GM21360 (cell line): ENCODE results near the gene UIMC1.
A peak's percentile ranks its signal among the peaks of the same experiment; 100 is the strongest.
"Not testable (repeated sequence)": the region's sequence is repeated elsewhere in the genome, so short reads cannot be mapped to it uniquely, and the experiment has no call there.

Source experiments
- ATAC-seq: cut with Tn5 transposase; IDR thresholded peaks from one replicate; pipeline ENCODE4 v1.9.1; 2021; ENCODE audit warnings: mild to moderate bottlenecking, moderate library complexity; ENCODE audit not compliant: unreplicated experiment

The UIMC1 gene

DNA sequence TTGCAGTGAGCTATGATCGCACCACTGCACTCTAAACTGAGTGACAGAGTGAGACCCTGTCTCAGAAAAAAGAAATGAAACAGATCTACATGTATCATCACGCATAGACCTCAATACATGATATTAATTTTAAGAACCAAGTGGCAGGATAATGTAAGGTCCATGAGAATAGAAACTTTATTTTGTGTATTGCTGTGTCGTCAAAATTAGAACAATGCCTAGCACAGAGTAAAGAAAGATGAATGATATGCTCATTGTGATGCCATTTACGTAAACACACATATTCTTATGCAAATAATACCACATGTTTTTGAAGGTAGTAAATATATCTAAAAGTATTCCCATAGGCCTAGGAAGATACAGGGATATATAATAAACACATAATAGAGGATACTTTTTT is 3.6 kb upstream of the UIMC1 start:
- no peak for ATAC-seq

DNA sequence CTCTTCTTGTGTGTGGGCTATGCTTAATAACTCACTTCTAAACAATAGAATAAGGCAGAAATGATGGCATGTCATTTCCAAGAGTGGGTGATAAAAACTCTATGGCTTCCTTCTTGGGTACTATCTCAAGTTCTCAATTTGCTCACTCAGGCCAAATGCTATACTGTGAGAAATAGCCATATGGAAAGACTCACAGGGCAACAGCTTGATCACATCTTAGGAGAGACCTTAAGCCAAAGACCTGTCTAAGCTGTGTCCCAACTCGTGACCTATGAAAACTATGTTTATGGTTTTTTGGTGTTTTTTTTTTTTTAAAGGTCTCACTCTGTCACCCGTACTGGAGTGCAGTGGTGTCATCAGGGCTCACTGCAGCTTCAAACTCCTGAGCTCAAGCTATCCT is 2.1 kb upstream of the UIMC1 start:
- no peak for ATAC-seq

DNA sequence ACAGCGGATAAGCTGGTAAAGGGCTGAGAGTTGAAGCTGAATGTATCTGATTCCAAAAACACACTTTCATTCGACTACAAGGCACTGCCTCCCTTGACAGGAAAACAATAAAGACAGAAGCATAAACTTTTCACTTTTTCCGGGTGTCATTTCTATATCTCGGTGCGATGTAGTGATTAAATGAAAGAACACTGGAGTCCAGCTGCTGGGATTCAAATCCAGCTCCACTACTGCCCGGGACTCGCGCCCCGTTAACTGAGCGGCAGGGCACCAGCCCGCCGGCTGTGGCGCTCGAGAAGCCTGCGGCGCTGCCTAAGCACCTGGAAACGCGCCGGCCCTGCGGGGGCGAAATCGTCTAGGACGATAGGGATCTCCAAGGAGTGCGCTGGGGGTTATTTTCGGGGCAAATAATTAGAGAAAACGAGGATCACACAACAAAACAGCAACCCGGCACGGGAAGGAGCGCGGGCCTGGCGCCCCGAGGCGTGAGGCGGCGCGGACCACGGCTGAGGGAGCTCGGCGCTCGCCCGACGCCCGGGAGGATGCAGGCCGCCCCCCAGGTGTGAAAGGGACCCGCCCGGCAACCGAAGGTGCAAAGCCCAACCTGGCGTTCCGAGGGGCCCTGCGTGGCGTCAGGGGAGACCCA is 837 bp downstream of the UIMC1 start:
- peak; percentile 44 for ATAC-seq

DNA sequence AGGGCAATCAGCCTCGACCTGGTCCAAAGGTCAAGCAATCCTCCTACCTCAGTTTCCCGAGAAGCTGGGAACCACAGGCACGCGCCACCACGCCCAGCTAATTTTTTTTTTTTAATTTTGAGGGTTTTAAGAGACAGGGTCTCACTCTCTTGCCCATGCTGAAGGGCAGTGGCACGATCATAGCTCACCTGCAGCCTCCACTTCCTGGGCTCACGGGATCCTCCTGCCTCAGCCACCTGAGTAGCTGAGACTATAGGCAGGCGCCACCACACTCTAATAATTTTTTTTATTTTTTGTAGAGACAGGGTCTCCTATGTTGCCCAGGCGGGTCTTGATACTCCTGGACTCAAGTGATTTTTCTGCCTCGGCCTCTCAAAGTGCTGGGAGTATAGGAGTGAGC is 1.6 kb downstream of the UIMC1 start:
- no peak for ATAC-seq

DNA sequence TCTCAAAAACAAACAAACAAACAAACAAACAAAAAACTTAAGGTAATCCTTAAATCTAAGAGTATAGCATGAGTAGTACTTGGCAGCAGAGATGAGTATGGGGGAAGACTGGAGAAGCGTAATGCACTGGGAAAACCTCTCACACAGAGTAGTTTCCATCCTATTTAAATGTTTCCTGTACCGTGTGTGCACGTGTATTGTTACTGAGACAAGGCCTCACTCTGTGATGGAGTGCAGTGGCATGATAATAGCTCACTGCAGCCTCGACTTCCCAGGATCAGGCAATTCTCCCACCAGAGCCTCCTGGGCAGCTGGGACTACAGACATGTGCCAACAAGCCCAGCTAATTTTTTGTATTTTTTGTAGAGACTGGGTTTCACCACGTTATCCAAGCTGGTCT is 2.9 kb downstream of the UIMC1 start:
- ATAC-seq, result no peak

DNA sequence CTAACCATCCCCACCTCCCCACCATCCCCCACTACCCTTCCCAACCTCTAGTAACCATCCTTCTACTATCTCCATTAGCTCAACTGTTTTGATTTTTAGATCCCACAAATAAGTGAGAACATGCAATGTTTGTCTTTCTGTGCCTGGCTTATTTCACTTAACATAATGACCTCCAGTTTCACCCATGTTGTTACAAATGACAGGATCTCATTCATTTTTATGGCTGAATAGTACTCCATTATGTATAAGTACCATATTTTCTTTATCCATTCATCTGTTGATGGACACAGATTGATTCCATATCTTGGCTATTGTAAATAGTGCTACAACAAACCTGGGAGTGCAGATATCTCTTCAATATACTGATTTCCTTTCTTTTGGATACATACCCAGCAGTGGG is 7.1 kb downstream of the UIMC1 start:
- ATAC-seq, result not testable (repeated sequence)

DNA sequence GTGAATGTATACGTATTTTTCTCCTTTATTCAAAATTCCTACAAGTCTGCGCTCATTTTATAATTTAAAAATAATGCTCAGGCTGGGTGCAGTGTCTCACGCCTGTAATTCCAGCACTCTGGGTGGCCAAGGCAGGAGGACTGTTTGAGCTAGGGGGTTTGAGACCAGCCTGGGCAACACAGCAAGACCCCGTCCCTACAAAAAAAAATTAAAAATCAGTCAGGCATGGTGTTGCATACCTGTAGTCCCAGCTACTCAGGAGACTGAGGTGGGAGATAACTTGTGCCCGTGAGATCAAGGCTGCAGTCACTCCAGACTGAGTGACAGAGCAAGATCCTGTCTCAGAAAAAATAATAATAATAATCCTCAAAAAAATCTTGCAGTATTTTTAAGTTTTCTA is 7.8 kb downstream of the UIMC1 start:
- no peak for ATAC-seq

DNA sequence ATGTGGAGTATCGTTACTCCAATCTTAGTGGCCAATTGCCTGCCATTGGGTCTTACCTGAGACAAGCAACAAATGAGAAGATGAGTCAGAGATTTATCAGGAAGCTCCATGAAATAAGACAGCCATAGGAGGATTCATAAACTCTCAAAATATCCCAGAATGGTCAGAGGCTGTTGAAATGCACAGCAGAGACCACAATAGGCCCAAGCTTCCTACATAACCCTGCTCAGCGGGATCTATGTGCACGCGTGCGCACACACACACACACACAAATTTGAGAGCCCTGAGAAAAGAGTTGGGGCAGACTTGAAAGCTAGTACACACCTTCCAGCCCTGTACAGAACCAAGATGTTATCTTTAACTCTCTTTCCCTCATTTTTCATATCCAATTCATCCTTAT is 9.8 kb downstream of the UIMC1 start:
- ATAC-seq, result no peak

DNA sequence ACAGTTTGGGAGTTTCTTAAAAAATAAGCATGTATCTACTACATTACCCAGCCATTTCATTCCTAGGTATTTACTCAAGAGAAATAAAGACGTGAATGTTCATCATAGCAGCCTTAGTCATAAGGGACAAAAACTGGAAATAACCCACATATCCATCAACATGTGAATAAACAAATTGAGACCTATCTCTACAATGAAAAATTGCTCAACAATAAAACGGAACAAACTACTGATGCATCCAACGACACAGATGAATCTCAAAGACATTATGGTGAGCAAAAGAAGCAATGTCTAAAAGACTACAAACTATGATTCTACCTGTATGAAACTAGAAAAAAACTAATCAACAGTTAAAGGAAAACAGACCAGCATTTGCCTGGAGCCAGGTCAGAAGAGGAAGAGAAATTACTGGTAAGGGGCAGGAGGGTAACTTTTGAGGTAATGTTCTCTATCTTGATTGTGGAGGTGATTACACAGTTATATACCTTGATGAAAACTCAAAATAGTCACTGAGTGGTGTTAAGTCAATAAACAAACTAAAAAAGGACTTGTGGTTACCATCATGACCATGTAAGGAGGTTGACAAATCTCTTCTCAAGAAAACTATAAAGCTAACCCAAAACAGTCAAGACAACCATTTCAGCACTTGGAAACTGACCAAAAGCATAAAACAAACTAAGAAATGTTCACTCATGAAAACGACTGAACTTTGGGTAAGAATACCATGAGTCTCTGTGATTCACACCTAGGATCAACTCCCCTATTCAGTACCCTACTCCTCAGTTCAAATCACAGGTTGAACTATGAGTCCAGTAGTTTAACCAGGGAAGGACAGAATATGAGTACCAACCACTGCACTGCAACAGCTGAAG is 10.4 kb downstream of the UIMC1 start:
- no peak for ATAC-seq

DNA sequence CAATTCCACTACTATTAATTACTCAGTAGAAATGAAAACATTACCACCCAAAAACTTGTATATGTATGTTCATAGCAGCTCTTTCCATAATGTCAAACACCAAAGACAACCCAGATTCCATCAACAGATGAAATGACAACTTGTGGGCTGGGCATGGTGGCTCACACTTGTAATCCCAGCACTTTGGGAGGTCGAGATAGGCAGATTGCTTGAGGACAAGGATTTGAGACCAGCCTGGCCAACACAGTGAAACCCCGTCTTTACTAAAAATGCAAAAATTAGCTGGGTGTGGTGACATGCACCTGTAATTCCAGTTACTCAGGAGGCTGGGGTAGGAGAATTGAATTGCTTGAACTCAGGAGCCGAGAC is 11.5 kb downstream of the UIMC1 start:
- no peak for ATAC-seq

DNA sequence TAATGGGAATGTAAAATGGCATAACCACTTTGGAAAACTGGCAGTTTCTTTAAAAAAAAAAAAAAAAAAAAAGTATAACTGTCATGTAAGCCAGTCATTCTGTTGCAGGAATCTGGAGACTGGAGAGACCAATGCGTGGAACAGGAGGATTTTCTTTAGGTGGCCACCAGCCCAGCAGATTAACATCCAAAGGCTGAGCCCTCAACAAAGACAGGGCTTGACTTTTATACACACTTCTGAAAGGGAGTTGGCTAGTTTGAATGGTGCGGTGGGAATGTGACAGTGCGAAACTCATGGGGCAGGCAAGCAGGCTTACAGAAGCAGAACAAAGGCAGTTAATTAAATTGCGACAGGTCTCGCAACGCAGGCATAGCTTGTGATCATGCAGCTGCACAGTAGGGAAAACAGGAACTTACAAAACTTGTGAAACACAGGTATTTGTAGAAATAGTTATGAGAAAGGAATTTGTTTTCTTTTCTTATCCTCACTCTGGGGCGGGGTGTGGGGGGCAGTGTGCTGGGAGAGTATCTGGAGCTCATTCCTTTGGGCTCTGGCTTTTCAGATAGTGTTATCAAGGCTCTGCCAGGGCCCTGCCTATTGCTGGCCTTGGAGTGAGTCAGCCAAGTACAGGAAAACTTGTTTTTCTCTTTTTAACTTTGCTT is 12.0 kb downstream of the UIMC1 start:
- no peak for ATAC-seq

DNA sequence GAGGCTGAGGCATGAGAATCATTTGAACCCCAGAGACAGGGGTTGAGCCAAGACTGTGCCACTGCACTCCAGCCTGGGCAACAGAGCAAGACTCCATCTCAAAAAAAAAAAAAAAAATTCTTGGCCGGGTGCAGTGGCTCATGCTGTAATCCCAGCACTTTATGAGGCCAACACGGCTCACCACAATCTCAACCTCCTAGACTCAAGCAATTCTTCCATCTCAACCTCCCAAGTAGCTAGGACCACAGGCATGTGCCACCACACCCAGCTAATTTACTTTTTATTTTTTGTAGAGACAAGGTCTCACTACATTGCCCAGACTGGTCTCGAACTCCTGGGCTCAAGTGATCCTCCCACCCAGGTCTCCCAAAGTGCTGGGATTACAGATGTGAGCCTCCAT is 13.5 kb downstream of the UIMC1 start:
- ATAC-seq, result not testable (repeated sequence)

DNA sequence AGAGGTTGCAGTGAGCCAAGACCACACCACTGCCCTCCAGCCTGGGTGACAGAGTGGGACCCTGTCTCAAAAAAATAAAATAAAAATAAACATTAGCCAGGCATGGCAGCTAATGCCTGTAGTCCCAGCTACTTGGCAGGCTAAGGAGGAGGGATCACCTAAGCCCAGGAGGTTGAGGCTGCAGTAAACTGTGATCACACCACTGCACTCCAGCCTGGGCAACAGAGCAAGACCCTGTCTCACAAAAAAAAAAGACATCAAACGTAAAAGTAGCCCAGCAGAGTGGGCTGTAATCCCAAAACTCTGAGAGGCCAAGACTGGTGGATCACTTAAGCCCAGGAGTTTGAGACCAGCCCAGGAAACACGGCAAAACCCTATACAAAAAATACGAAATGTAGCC is 19.0 kb downstream of the UIMC1 start:
- no peak for ATAC-seq

DNA sequence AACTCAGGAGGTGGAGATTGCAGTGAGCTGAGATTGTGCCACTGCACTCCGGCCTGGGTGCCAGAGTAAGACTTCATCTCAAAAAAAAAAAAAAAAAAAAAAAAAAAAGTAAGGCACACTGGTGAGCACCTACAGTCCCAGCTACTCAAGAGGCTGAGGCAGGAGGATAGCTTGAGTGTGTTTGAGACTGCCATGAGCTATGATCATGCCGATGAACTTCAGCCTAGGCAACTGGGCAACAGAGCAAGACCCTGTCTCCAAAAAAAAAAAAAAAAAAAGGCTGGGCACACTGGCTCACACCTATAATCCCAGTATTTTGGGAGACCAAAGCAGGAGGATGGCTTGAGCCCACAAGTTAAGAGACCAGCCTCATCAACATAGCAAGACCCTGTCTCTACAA is 20.3 kb downstream of the UIMC1 start:
- ATAC-seq, result no peak

DNA sequence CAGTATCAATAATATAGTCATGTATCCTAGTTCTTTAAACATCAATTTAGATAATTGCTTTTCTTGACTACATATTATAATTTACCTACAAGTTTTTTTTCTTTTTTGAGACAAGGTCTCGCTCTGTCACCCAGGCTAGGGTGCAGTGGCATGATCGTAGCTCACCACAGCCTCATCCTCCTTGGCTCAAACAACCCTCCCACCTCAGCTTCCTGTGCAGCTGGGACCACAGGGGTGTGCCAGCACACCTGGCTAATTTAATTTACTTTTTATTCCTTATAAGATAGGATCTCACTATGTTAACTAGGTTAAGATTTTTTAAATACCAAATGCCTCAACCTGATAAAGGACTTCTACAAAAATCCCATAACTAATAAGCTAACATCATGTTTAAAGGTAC is 21.1 kb downstream of the UIMC1 start:
- ATAC-seq, result no peak

DNA sequence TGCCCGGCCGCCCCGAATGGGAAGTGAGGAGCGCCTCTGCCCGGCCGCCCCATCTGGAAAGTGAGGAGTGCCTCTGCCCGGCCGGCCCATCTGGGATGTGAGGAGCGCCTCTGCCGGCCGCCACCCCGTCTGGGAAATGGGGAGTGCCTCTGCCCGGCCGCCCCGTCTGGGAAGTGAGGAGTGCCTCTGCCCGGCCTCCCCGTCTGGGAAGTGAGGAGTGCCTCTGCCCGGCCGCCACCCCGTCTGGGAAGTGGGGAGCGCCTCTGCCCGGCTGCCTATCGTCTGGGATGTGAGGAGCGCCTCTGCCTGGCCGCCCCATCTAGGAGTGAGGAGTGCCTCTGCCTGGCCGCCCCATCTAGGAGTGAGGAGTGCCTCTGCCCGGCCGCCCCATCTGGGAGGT is 22.4 kb downstream of the UIMC1 start:
- ATAC-seq, result not testable (repeated sequence)

DNA sequence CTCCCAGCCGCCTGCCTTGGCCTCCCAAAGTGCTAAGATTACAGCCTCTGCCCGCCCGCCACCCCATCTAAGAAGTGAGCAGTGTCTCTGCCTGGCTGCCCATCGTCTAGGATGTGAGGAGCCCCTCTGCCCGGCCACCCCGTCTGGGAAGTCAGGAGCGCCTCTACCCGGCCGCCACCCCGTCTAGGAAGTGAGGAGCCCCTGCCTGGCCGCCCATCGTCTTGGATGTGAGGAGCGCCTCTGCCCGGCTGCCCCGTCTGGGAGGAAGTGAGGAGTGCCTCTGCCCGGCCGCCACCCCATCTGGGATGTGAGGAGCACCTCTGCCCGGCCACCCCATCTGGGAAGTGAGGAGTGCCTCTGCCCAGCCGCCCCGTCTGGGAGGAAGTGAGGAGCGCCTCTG is 23.0 kb downstream of the UIMC1 start:
- ATAC-seq, result not testable (repeated sequence)

DNA sequence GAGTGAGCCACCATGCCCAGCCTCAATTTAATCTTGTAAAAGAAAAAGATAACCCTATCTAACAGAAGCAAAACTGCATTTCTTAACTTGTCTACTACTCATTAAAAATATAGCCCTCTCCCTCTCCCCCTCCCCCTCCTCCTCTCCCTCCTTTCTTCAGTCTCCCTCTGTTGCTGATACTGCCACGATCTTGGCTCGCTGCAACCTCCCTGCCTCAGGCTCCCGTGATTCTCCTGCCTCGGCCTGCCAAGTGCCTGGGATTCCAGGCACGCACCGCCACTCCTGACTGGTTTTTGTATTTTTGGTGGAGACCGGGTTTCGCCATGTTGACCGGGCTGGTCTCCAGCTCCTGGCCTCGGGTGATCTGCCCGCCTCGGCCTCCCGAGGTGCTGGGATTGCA is 23.5 kb downstream of the UIMC1 start:
- not testable (repeated sequence) for ATAC-seq

DNA sequence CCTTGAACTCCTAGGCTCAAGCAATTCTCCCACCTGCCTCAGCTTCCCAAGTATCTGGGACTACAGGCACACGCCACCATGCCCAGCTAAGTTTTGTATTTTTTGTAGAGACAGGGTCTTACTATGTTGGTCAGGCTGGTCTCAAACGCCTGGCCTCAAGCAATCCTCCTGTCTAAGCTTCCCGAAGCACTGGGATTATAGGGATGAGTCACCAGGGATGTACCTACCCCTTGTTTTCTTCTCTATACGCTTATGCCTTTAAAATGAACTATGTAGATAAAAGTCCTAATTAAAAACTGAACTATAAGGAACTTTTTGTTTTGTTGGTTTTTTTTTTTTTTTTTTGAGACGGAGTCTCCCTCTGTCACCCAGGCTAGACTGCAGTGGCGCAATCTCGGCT is 25.8 kb downstream of the UIMC1 start:
- no peak for ATAC-seq

DNA sequence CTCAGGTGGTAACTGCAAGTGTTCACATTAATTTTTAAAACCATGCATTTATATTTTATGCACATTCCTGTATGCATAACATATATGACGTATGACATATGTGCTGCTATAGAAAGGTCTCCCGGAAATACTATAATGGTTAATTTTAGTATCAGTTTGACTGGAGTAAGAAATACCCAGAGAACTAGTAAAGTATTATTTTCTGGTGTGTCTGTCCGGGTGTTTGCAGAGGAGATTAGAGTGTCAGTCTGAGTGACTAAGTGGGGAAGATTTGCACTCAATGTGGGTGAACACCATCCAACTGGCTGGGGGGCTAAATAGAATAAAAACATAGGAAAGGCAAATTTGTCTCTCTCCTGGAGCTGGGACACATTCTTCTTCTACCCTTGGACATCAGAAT is 26.9 kb downstream of the UIMC1 start:
- ATAC-seq, result no peak

DNA sequence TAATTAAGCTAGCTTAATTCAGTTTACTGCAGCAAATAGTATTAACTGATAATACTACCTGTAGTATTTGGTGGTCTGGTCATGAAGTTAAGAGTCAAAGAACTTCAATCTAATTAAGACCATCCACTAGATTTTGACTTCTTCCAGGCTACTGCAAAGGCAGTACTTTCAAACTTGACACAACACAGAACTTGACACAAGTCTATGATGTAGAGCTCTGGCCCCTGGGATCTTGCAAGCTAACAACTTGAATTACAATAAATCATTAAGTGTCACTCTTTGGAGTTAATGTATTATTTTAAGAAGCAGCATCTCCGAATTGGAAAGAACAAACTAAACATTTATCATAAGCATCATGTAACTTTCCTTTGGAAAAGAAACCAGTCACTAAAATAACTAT is 40.9 kb downstream of the UIMC1 start:
- ATAC-seq, result no peak

DNA sequence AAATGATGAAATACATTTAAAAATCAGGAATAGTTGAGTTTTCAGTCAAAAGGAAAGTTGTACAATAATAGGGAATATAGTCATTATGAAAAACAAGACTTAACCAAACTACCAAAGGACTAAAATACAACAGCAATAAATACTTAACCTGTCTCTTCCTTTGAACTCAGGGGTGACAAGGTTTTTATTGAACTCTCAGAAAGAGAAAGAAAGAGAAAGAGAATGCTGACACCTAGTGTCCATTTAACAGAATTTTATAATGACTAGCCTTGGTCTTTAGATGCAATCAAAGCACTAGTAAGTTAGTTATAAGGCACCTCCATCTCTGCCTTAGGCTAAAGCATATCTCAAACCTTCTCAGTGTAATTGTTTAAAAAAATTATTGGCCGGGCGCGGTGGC is 47.5 kb downstream of the UIMC1 start:
- no peak for ATAC-seq
